ENCODE data around the gene SLAMF1.
A peak's percentile ranks its signal among the peaks of the same experiment; 100 is the strongest.

SLAMF1 gene

GRCh38 chr1:160620942-160621632 lies 25.8 kb downstream of the SLAMF1 start:
- H3K9me3 ChIP-seq (ENCODE audit: insufficient read depth, low read length): no peaks in the 10 kb centered on the region
- no peak overlapping the region for H2AFZ ChIP-seq (ENCODE audit: low read depth, low read length)
- peaks cover 49% of the 10 kb centered on the region for H3K4me1 ChIP-seq (ENCODE audit: low read length)
- H3K9ac ChIP-seq (ENCODE audit: low read length): no peak overlapping the region
- TF ChIP-seq CTCF (IDR thresholded peaks at IDR 0.05; ENCODE audit: low read depth, low read length): no peak
- no peak for TF ChIP-seq EZH2phosphoT487 (IDR thresholded peaks at IDR 0.05; ENCODE audit: low read depth)
- peak overlapping the region; percentile 31 for H3K4me2 ChIP-seq (ENCODE audit: low read length)
- H4K20me1 ChIP-seq (ENCODE audit: insufficient read depth, low read length): no peaks in the 10 kb centered on the region
- no peaks in the 10 kb centered on the region for H3K36me3 ChIP-seq (replicated peaks; ENCODE audit: low read depth, low read length)
- no peaks in the 10 kb centered on the region for H3K79me2 ChIP-seq (ENCODE audit: low read length)
- H3K27ac ChIP-seq (ENCODE audit: low read length): no peak overlapping the region
- H3K27me3 ChIP-seq (ENCODE audit: low read depth, low read length): no peaks in the 10 kb centered on the region
- 0 out of 2 replicates have a peak overlapping the region, but pooled peaks have one; percentile 3 for H3K4me3 ChIP-seq (ENCODE audit: low read length)

GRCh38 chr1:160619742-160620277 lies 27.0 kb downstream of the SLAMF1 start:
- H2AFZ ChIP-seq (ENCODE audit: low read depth, low read length): no peak overlapping the region
- no peaks in the 10 kb centered on the region for H3K36me3 ChIP-seq (replicated peaks; ENCODE audit: low read depth, low read length)
- no peaks in the 10 kb centered on the region for H4K20me1 ChIP-seq (ENCODE audit: insufficient read depth, low read length)
- H3K27ac ChIP-seq (ENCODE audit: low read length): no peak overlapping the region
- H3K9me3 ChIP-seq (ENCODE audit: insufficient read depth, low read length): no peaks in the 10 kb centered on the region
- peaks cover 36% of the 10 kb centered on the region for H3K4me1 ChIP-seq (ENCODE audit: low read length)
- TF ChIP-seq EZH2phosphoT487 (IDR thresholded peaks at IDR 0.05; ENCODE audit: low read depth) (no peak), CTCF (IDR thresholded peaks at IDR 0.05; ENCODE audit: low read depth, low read length) (no peak)
- H3K4me3 ChIP-seq (ENCODE audit: low read length): no peak overlapping the region
- H3K4me2 ChIP-seq (ENCODE audit: low read length): no peak overlapping the region
- H3K27me3 ChIP-seq (ENCODE audit: low read depth, low read length): no peaks in the 10 kb centered on the region
- no peaks in the 10 kb centered on the region for H3K79me2 ChIP-seq (ENCODE audit: low read length)
- H3K9ac ChIP-seq (ENCODE audit: low read length): no peak overlapping the region

GRCh38 chr1:160618763-160619274 lies 28.0 kb downstream of the SLAMF1 start:
- no peaks in the 10 kb centered on the region for H3K36me3 ChIP-seq (replicated peaks; ENCODE audit: low read depth, low read length)
- no peaks in the 10 kb centered on the region for H3K79me2 ChIP-seq (ENCODE audit: low read length)
- no peaks in the 10 kb centered on the region for H3K9me3 ChIP-seq (ENCODE audit: insufficient read depth, low read length)
- H3K4me3 ChIP-seq (ENCODE audit: low read length): no peak overlapping the region
- H3K27me3 ChIP-seq (ENCODE audit: low read depth, low read length): peaks cover 2% of the 10 kb centered on the region; the same call in 1 of the 2 replicates
- peak overlapping the region; percentile 88 for H2AFZ ChIP-seq (ENCODE audit: low read depth, low read length)
- peaks cover 26% of the 10 kb centered on the region for H3K4me1 ChIP-seq (ENCODE audit: low read length)
- no peak overlapping the region for H3K9ac ChIP-seq (ENCODE audit: low read length)
- no peaks in the 10 kb centered on the region for H4K20me1 ChIP-seq (ENCODE audit: insufficient read depth, low read length)
- TF ChIP-seq CTCF (IDR thresholded peaks at IDR 0.05; ENCODE audit: low read depth, low read length) (peak; percentile 72), EZH2phosphoT487 (IDR thresholded peaks at IDR 0.05; ENCODE audit: low read depth) (no peak)
- peak overlapping the region; percentile 2; the same call in 1 of the 2 replicates for H3K4me2 ChIP-seq (ENCODE audit: low read length)
- H3K27ac ChIP-seq (ENCODE audit: low read length): no peak overlapping the region

- Histone ChIP-seq H3K27ac (ENCODE audit: low read length) (no peak overlapping the region), H3K4me3 (ENCODE audit: low read length) (no peak overlapping the region), H3K4me2 (ENCODE audit: low read length) (no peak overlapping the region), H2AFZ (ENCODE audit: low read depth, low read length) (no peak overlapping the region), H4K20me1 (ENCODE audit: insufficient read depth, low read length) (no peaks in the 10 kb centered on the region), H3K36me3 (replicated peaks; ENCODE audit: low read depth, low read length) (no peaks in the 10 kb centered on the region), H3K4me1 (ENCODE audit: low read length) (peaks cover 21% of the 10 kb centered on the region), H3K9me3 (ENCODE audit: insufficient read depth, low read length) (no peaks in the 10 kb centered on the region), H3K27me3 (ENCODE audit: low read depth, low read length) (peaks cover 6% of the 10 kb centered on the region; the same call in 1 of the 2 replicates), H3K9ac (ENCODE audit: low read length) (no peak overlapping the region), H3K79me2 (ENCODE audit: low read length) (no peaks in the 10 kb centered on the region)
- no peak for TF ChIP-seq EZH2phosphoT487 (IDR thresholded peaks at IDR 0.05; ENCODE audit: low read depth)
- no peak for TF ChIP-seq CTCF (IDR thresholded peaks at IDR 0.05; ENCODE audit: low read depth, low read length)
These were observed 28.5 kb downstream of the SLAMF1 start for GRCh38 chr1:160618327-160618726.
